GM18870 (cell line): ENCODE results near the gene SGPL1.
"Not testable (repeated sequence)": the region's sequence is repeated elsewhere in the genome, so short reads cannot be mapped to it uniquely, and the experiment has no call there.

Experiments used
- ATAC-seq: cut with Tn5 transposase; IDR thresholded peaks from one replicate; pipeline ENCODE4 v1.9.1; 2021; ENCODE audit warnings: moderate library complexity; ENCODE audit not compliant: unreplicated experiment

Gene SGPL1, protein sequence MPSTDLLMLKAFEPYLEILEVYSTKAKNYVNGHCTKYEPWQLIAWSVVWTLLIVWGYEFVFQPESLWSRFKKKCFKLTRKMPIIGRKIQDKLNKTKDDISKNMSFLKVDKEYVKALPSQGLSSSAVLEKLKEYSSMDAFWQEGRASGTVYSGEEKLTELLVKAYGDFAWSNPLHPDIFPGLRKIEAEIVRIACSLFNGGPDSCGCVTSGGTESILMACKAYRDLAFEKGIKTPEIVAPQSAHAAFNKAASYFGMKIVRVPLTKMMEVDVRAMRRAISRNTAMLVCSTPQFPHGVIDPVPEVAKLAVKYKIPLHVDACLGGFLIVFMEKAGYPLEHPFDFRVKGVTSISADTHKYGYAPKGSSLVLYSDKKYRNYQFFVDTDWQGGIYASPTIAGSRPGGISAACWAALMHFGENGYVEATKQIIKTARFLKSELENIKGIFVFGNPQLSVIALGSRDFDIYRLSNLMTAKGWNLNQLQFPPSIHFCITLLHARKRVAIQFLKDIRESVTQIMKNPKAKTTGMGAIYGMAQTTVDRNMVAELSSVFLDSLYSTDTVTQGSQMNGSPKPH

DNA sequence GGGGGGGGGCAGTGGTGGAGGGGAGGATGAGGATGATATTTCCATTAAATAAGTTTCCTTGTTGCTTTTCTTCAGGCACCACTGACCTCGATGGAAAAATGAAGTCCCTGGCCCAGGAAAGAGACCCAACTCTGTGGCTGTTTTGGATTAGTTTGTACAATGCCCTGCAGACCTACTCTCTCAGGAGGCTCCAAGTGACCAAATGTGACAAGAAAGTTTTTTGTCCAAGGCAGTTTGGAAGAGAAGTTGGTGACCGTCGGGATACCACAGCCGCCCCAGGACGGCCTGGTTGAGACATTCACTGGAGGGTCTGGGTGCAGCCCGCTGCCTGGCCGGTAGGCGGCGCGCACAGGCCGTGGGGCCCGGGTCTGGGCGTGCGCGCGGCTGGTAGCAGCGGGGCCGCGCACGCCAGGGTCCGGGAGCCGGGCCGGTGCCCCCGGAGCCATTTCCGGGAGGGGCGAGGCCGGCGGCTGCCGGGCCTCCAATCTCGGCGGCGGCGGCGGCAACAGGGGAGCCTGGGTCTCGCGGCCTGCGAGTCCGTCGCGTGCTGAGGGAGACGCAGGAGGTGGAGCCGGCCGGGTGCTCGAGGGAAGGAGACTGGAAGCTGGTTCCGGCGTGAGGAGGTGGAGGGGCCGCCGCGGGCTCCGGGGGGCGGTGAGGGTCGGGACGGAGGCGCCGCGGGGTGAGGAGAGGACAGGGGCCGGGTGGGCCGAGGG, at the start of gene SGPL1:
Gene SGPL1 (plus strand): TSS at position 445 of the 716 bp plus-strand sequence. CDS start 906 bp downstream, outside the sequence.
- no peak for ATAC-seq

DNA sequence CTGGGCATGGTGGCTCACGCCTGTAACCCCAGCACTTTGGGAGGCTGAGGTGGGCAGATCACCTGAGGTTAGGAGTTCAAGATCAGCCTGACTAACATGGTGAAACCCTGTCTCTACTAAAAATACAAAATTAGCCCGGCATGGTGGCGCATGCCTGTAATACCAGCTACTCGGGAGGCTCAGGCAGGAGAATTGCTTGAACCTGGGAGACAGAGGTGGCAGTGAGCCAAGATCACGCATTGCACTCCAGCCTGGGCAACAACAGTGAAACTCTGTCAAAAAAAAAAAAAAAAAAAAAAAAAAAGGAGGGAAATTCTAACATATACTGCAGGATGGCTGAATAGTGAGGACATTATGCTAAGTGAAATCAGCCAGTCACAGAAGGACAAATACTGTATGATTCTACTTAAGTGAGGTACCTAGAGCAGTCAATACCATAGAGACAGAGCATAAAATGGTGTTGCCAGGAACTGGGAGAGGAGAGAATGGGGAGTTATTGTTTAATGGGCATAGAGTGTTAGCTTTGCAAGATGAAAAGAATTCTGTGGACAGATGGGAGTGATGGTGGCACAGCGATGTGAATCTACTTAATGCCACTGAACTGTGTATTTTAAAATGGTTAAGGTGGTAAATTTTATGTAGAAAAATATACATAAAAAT, 47.6 kb upstream of the SGPL1 start:
- ATAC-seq, result not testable (repeated sequence)

DNA sequence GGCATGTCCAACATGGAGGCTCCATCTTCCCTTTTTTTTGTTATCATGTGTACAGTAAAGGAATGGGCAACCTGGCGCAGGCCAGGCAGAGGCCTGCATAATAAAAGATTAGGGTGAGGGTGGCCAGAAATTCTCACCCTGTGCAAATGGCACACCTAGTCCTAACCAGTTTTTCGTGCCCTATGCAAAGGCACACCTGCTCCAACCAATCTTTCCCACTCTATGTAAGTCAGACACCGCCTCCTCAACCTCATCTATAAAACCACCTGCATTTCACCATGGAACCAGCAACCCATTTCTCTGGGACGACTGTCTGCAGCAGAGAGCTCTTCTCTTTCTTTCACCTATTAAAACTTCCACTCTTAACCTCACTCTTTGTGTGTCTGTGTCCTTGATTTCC, 46.6 kb upstream of the SGPL1 start:
- ATAC-seq, result no peak

- no peak for ATAC-seq
Observed at GRCh38 chr10:70770001-70770400, 45.7 kb upstream of the SGPL1 start.

DNA sequence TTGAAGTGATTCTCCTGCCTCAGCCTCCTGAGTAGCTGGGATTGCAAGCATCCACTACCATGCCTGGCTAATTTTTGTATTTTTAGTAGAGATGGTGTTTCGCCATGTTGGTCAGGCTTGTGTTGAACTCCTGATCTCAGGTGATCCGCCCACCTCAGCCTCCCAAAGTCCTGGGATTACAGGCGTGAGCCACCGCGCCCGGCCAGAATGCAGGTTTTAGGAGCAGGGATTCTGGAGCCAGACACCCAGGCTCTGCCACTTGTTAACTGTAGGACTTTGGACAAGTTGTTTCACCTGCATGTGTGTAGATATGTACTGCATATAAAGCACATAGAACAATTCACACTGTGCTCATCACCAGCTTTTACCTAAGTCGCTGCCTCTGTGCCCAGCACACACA, 45.2 kb upstream of the SGPL1 start:
- not testable (repeated sequence) for ATAC-seq

- ATAC-seq, result no peak
Observed at GRCh38 chr10:70771311-70772194, 44.2 kb upstream of the SGPL1 start.

GRCh38 chr10:70772627-70773026, 43.1 kb upstream of the SGPL1 start:
- no peak for ATAC-seq

- ATAC-seq, result no peak
Observed at GRCh38 chr10:70773461-70773860, 42.3 kb upstream of the SGPL1 start.

GRCh38 chr10:70773965-70774809, 41.6 kb upstream of the SGPL1 start:
- ATAC-seq, result no peak

- ATAC-seq, result no peak
Observed at GRCh38 chr10:70774810-70775678, 40.7 kb upstream of the SGPL1 start.

DNA sequence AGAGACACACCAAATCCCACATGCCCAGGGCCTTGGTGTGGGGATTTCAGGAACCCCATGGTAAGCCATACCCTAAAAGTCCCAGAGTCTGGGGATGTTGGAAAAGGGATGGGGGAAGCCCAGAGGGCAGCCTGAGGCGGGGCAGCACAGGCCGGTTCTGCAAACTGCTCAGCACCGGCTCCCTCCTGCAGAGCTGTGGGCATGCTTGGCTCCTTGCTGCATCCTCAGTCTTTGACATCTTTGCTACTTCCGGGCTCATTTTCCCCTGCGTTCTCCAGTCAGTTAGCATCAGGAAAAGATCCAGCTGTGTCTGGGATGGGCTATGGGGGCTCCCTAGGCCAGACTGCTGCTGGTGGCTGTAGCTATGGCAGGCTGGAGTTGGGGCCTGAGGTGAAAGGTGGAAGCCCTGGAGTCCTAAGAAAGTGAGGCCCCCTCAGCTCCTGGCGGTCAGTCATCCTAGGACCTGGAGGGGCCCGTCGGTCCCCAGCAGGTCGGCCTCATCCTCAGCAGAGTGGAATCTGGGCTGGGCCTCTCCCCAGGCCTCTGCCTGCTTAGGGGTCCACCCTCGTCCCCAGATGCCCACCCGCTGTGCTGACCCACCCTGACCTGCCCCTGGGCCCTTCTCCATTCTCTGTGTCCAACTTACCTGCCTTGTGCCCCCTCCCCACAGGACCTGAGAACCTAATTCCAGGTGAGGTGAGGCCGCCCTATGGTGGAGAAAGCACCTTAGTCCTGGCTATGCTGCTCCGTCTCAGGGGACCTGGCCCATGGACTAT, 39.9 kb upstream of the SGPL1 start:
- no peak for ATAC-seq

DNA sequence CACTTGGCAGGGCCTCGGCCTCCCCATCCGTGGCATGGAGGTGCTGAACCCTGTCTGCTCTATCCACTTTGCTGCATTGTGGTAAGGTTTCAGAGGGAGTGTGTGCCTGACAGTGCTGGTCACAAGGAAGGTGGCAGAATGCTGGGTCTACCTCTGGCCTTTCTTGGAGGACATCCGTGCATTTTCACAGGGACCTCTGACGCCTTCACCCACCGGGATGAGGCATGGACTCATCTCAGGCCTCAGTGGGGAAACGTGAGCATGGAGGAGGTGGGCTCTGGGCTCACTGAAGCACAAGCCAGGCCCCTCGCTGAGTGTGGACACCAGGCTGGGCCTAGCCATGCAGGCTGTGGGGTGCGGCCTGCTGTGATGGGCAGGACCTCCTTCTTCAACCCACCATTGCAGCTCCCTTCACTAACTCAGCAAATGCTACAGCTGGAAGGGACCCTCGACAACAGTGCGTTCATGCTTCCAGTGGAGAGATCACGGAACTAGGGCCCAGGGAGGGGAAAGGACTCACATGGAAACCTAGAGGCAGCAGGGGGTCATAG, 39.2 kb upstream of the SGPL1 start:
- ATAC-seq, result no peak

DNA sequence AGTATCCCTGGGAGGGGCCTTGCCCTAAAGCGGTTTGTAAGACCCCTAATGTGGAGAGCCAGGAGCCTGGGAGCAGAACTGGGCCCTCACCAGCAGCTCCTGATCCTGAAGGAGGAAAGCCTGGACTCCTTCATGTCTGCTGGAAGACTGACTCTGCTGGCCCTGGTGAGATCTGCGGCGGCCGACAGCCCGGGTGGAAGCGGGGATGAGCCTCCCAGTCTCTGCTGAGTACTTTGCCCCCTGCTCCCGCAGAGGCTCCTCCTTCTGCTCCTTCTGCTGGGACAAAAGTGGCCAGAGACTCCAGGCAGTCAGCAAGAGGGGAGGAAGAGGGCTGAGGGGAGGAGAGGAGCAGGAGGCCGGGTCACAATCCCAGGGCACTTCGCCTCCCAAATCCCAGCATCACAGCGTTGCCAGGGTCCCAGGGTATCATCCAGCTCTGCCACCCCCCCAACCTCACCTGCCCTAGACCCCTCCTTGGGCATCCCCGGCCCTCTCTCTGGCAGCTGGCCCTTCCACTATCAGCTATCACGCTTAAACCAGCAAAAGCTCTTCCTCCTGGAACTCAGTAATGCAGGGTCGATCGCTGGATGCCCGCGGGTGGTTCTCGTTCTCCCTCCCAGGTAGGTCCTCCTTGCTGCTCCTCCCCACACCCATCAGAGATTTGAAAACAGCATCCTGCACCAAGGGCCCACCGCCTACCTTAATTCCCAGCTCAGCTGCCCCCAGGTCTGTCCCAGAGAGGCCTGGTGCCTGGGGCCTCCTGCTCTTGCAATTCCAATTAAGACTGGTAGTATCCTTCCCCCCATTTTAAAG, 38.5 kb upstream of the SGPL1 start:
- no peak for ATAC-seq

DNA sequence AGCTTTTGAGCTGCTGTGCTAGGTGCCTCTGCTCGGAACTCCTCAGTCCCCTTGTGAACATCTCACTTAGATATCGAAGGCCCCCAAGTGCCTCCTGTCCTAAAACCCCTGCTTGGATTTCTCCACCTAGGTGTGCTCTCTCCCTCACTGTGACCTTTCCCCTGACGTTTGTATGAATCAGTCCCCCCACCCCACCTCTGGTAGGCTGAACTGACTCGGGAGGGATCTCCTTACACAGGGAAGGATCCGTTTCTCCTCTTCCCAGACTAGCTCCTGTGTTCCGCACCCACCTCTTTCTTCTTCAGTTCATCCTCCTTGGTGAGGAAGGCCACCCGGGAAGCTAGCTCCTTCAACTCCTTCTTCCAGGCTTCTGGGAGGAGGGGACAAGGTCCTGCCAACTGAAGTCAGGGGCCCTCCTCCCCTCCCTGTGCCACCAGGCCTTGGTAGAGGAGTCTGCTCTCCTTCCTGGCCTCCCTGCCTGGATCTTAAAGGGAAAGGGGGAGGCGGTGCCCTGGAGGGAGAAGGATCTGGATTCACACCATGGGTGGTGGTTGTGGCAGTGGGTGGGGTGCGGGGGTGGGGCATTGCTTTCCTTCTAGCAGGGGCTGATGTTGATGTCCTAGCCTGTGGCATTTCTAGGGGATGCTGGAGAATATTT, 37.4 kb upstream of the SGPL1 start:
- ATAC-seq, result no peak

DNA sequence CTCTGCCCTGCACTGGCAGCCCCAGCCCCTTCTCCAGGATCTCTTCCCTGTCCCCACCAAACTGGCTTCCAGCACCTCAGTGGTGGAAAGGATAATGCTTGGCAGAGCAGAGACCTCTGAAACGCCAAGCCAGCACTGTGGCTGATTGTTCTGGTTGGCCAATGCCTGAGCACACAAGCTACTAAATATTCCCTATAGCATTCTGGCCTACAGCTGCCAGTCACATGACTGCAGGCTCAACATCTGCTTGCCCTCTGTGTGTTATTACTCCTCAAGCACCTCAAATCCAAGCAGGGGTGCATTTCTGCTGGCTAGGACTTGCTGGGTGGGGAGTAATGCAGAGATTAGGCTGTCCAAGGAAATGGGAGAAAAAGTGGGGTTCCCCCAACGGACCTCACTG, 36.7 kb upstream of the SGPL1 start:
- no peak for ATAC-seq
